HEK293 (cell line): ENCODE measurements around the gene PALMD.

Experiments
- ZNF354C ChIP-seq: fragments of 450-650 bp; formaldehyde crosslinking; IDR thresholded peaks from 2 replicates; pipeline ENCODE4 v1.5.1; 2016; ENCODE audit warnings: missing biosample characterization, missing genetic modification characterization, low read depth, borderline replicate concordance
- ZNF530 ChIP-seq: fragments of 450-650 bp; formaldehyde crosslinking; IDR thresholded peaks from 2 replicates; pipeline ENCODE4 v1.5.1; 2016; ENCODE audit warnings: low read depth, missing biosample characterization, missing genetic modification characterization
- TF ChIP-seq, protein P1 (sequence below): fragments of 450-650 bp; formaldehyde crosslinking; IDR thresholded peaks from 2 replicates; pipeline ENCODE4 v1.5.1; 2016; ENCODE audit warnings: missing biosample characterization, missing genetic modification characterization
- TF ChIP-seq, protein P2 (sequence below): fragments of 450-650 bp; formaldehyde crosslinking; IDR thresholded peaks from 2 replicates; pipeline ENCODE4 v1.5.1; 2016; ENCODE audit warnings: missing biosample characterization, missing genetic modification characterization

DNA sequence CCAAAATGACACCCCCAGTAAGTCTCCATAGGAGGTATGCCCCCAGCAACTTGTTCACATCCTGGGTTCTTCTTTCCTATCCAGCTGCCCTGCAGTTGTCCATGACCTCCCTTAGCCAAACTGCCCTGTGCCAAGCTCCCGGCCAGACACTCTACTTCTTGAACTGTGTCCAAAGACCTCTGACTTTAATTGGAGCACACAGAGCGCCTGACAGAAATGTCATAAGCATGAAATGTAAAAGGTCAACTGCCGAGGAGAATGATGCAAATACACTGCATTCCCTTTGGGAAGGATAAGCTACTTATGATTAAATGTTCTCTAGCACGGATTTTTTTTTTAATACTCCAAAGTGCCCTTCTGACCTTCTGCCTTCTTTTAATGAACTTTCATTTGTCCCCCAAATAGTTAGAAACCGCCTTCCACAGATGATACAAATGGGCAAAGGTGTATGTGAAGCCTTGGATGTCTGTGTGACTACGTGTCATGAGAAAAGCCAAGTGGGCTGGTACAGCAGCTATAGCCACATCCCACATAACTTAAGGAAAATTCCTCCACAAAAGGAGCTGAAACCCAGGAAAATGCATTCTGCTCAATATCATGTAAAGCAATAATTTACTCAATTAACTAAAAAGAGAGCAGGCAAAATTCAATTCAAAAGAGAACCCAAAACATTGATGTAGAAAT, 26.8 kb downstream of the PALMD start:
- TF ChIP-seq, protein P1, sequence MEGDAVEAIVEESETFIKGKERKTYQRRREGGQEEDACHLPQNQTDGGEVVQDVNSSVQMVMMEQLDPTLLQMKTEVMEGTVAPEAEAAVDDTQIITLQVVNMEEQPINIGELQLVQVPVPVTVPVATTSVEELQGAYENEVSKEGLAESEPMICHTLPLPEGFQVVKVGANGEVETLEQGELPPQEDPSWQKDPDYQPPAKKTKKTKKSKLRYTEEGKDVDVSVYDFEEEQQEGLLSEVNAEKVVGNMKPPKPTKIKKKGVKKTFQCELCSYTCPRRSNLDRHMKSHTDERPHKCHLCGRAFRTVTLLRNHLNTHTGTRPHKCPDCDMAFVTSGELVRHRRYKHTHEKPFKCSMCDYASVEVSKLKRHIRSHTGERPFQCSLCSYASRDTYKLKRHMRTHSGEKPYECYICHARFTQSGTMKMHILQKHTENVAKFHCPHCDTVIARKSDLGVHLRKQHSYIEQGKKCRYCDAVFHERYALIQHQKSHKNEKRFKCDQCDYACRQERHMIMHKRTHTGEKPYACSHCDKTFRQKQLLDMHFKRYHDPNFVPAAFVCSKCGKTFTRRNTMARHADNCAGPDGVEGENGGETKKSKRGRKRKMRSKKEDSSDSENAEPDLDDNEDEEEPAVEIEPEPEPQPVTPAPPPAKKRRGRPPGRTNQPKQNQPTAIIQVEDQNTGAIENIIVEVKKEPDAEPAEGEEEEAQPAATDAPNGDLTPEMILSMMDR (tag by site-specific recombination), result no peak
- TF ChIP-seq, protein P2, sequence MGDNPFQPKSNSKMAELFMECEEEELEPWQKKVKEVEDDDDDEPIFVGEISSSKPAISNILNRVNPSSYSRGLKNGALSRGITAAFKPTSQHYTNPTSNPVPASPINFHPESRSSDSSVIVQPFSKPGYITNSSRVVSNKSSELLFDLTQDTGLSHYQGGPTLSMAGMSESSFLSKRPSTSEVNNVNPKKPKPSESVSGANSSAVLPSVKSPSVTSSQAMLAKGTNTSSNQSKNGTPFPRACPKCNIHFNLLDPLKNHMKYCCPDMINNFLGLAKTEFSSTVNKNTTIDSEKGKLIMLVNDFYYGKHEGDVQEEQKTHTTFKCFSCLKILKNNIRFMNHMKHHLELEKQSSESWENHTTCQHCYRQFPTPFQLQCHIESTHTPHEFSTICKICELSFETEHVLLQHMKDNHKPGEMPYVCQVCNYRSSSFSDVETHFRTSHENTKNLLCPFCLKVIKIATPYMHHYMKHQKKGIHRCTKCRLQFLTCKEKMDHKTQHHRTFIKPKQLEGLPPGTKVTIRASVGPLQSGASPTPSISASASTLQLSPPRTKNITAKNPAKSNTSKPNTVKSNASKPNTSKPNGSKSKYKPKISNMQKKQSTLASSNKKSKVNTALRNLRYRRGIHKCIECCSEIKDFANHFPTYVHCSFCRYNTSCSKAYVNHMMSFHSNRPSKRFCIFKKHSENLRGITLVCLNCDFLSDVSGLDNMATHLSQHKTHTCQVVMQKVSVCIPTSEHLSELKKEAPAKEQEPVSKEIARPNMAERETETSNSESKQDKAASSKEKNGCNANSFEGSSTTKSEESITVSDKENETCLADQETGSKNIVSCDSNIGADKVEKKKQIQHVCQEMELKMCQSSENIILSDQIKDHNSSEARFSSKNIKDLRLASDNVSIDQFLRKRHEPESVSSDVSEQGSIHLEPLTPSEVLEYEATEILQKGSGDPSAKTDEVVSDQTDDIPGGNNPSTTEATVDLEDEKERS, result no peak
- TF ChIP-seq ZNF354C (tag by site-specific recombination) (no peak), ZNF530 (tag by site-specific recombination) (no peak)
